Measurements from ENCODE around the gene LAMA2.

- TF ChIP-seq CTCF (conservative IDR thresholded peaks at IDR 0.05; ENCODE audit: low read depth in 2 of 2) (no peak), JUNB (IDR thresholded peaks at IDR 0.05; ENCODE audit: unreplicated experiment) (no peak), EZH2 (IDR thresholded peaks at IDR 0.05; ENCODE audit: low read depth, unreplicated experiment) (no peak), POLR2AphosphoS5 (IDR thresholded peaks at IDR 0.05; ENCODE audit: low read depth) (no peak), EZH2phosphoT487 (IDR thresholded peaks at IDR 0.05; ENCODE audit: unreplicated experiment) (no peak)
- TF ChIP-seq, protein P1, sequence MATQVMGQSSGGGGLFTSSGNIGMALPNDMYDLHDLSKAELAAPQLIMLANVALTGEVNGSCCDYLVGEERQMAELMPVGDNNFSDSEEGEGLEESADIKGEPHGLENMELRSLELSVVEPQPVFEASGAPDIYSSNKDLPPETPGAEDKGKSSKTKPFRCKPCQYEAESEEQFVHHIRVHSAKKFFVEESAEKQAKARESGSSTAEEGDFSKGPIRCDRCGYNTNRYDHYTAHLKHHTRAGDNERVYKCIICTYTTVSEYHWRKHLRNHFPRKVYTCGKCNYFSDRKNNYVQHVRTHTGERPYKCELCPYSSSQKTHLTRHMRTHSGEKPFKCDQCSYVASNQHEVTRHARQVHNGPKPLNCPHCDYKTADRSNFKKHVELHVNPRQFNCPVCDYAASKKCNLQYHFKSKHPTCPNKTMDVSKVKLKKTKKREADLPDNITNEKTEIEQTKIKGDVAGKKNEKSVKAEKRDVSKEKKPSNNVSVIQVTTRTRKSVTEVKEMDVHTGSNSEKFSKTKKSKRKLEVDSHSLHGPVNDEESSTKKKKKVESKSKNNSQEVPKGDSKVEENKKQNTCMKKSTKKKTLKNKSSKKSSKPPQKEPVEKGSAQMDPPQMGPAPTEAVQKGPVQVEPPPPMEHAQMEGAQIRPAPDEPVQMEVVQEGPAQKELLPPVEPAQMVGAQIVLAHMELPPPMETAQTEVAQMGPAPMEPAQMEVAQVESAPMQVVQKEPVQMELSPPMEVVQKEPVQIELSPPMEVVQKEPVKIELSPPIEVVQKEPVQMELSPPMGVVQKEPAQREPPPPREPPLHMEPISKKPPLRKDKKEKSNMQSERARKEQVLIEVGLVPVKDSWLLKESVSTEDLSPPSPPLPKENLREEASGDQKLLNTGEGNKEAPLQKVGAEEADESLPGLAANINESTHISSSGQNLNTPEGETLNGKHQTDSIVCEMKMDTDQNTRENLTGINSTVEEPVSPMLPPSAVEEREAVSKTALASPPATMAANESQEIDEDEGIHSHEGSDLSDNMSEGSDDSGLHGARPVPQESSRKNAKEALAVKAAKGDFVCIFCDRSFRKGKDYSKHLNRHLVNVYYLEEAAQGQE (IDR thresholded peaks at IDR 0.05; ENCODE audit: unreplicated experiment) = no peak
- TF ChIP-seq, protein P2, sequence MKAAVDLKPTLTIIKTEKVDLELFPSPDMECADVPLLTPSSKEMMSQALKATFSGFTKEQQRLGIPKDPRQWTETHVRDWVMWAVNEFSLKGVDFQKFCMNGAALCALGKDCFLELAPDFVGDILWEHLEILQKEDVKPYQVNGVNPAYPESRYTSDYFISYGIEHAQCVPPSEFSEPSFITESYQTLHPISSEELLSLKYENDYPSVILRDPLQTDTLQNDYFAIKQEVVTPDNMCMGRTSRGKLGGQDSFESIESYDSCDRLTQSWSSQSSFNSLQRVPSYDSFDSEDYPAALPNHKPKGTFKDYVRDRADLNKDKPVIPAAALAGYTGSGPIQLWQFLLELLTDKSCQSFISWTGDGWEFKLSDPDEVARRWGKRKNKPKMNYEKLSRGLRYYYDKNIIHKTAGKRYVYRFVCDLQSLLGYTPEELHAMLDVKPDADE (IDR thresholded peaks at IDR 0.05) = no peak
Measured at GRCh38 chr6:129215246-129215645, 332.3 kb downstream of the LAMA2 start.
